Sigmoid colon (tissue), 4 donors: ENCODE measurements around the gene CDK9.

Experiments
- EP300 ChIP-seq, 4 donors: sonication (generic); formaldehyde crosslinking; IDR thresholded peaks; one replicate each; pipeline ENCODE4 v1.6.1; 2017; ENCODE audit warnings: antibody characterized with exemption in 4 of 4
- POLR2A ChIP-seq, 2 donors: fragments of 450-650 bp; IDR thresholded peaks; one replicate each; pipeline ENCODE4 v1.6.1; 2016; ENCODE audit warnings: antibody characterized with exemption in 2 of 2, mild to moderate bottlenecking in 2 of 2, moderate library complexity in 2 of 2
- TF ChIP-seq, protein P1 (sequence below), 4 experiments: fragments of 450-650 bp in 3 of 4; fragments of 200-600 bp in 1 of 4; IDR thresholded peaks; one replicate each; pipeline ENCODE4 v1.5.1; 2016 to 2019; ENCODE audit warnings: antibody characterized with exemption in 4 of 4, mild to moderate bottlenecking in 3 of 4, moderate library complexity in 2 of 4

DNA sequence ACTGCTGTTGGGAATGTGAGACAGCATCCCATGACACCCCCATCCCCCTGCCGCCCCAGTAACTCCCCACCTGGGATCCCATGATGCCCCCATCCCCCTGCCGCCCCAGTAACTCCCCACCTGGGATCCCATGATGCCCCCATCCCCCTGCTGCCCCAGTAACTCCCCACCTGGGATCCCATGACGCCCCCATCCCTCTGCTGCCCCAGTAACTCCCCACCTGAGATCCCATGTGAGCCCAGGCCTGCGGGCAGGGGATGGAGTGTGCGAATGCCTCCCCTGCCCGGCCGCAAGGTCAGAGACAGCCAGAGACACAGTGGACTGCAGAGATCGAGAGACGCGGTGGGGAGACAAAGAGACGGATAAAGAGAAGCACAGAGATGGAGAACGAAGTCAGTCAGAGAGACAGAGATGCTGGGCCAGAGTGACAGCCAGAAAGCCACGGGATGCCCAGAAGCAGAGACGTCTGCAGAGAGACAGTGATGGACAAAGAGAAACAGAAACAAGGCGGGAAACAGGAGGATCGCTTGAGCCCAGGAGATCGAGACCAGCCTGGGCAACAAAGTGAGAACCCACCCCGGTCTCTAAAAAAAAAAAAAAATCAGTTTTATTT lies 8.4 kb upstream of the CDK9 start:
- TF ChIP-seq, protein P1, sequence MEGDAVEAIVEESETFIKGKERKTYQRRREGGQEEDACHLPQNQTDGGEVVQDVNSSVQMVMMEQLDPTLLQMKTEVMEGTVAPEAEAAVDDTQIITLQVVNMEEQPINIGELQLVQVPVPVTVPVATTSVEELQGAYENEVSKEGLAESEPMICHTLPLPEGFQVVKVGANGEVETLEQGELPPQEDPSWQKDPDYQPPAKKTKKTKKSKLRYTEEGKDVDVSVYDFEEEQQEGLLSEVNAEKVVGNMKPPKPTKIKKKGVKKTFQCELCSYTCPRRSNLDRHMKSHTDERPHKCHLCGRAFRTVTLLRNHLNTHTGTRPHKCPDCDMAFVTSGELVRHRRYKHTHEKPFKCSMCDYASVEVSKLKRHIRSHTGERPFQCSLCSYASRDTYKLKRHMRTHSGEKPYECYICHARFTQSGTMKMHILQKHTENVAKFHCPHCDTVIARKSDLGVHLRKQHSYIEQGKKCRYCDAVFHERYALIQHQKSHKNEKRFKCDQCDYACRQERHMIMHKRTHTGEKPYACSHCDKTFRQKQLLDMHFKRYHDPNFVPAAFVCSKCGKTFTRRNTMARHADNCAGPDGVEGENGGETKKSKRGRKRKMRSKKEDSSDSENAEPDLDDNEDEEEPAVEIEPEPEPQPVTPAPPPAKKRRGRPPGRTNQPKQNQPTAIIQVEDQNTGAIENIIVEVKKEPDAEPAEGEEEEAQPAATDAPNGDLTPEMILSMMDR (IDR thresholded peaks at IDR 0.05): no peak
- TF ChIP-seq POLR2A (IDR thresholded peaks at IDR 0.05): no peak
- TF ChIP-seq EP300 (IDR thresholded peaks at IDR 0.05): no peak
